RKO (cell line): ENCODE measurements around the gene PMEPA1.
A peak's percentile ranks its signal among the peaks of the same experiment; 100 is the strongest.

Experiments used
- DNase-seq: peaks from one replicate; pipeline ENCODE4 v3.0.0-alpha.2; 2016; ENCODE audit warnings: low spot score

PMEPA1 gene

DNA sequence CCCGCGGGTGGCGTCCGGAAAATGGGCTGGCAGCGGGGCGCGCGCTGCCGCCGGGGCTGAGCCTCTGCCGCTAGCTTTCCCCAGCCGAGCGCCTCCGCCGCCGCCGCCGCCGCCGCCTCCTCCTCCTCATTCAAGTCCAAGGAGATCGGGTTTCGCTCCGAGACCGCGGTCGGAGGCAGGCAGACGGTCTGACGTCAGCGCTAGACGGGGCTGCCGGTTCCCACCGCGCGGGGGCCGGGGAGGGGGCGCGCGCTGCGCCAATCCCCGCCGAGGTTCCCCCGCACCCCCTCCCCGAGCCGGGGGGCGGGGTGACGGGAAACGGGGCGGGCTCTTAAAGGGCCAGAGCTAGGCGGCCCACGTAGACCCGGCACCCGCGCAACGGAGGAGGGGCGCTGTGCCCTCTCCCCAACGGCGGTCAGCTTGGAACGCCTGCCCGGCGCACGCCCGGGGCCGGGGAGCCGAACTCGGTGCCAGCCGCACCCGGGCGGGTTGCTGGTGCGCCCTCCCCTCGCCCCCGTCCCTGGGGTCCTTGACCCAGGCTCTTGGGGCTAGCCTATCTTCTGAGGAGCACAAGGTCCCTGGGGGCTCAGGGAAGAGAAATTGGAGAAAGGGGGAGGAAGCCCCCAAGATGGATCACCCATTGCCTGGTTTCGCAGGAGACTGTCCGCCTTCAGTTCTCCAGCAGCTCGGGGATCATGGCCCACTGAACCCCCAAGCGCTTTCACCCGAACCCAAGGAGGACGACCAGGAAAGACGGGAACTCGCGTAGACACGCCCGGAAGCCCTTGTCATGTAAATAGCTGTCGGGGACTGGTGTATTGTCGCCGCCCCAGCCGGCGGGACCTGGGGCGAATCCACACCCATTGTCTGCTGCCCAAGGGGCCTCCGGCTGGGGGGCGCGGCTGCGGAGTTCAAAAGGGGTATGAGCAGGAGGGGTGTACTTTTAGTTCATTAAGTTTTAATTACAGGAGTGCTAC, at the start of gene PMEPA1:
PMEPA1 (minus strand) TSS at position 193 of the 977 bp plus-strand sequence. CDS start 433 bp downstream, outside the sequence.
- peak; percentile 93 for DNase-seq

DNA sequence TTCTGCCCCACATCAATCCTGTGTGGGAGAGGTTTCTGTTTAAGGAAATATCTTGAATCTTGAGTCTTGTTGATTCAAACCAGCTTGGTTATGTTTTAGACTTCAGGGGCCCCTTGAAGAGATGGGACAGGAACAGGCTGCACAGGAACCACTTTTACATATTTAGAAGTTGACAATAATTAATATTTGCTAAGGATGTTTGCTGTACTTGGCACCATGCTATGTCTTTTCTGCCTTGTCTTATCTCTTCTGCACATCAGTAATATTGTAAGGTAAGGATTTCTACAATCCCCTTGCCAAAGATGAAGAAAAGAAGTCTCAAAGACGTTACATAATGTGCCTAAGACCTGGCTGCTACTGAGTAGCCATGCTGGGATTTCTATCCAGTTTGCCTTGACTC, 48.0 kb upstream of the PMEPA1 start:
- DNase-seq: no peak

- DNase-seq: no peak
Observed at GRCh38 chr20:57756921-57757320, 47.1 kb upstream of the PMEPA1 start.

DNA sequence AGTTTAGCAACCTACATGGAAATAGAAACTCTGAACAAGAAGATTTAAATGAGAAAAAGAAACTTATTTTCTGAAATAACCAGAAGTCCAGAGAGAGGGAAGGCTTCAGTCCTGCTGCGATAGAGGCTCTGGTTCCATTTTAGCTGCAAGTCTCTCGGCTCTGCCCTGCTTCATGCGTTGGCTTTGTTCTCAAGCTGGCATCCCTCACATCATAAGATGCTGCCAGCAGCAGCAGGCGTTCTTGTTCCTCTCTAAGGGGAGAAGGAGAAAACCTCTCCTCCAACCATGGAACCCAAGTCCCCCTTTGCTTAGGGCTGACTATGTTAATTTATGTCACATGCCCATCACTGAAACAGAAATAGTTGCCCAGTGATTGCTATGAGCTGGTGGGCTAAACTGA, 46.4 kb upstream of the PMEPA1 start:
- no peak for DNase-seq

GRCh38 chr20:57755609-57756008, 45.8 kb upstream of the PMEPA1 start:
- no peak for DNase-seq

DNA sequence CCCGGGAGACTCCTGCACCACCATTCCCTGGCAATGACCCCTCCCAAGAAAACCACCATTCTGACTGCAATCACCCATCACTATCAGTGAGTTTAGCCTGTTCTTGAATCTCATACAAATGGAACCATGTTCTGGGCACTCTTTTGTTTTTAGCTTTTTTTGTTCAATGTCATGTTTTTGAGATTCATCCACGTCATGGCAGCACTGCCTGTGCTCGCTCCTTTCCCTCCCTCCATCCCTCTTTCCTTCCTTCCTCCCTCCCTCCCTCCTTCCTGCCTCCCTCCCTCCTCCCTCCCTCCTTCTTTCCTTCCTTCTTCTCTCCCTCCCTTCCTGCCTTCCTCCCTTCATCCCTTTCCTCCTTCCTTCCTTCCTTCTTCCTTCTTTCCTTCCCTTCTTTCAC, 44.4 kb upstream of the PMEPA1 start:
- no peak for DNase-seq

- DNase-seq: no peak
Observed at GRCh38 chr20:57753332-57754164, 43.7 kb upstream of the PMEPA1 start.

DNA sequence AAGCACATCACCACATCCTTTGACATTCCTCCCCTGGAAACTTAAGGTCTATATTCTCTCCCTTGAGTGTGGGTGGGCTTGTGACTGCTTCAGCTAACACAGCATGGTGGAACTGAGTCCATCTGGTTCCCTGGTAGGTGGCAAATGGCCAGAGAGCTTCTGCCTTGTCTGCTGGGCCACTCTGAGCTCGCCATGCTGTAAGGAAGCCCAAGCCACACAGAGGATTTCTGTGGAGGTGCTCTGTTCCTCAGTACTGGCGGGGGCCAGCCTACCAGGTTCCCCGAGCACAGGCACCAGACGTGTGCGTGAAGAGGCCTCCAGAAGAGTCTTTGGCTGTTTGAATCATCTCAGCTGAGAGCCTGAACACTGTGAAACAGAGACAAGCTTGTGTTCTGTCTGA, 41.6 kb upstream of the PMEPA1 start:
- no peak for DNase-seq

- DNase-seq: no peak
Observed at GRCh38 chr20:57749869-57750268, 40.1 kb upstream of the PMEPA1 start.

DNA sequence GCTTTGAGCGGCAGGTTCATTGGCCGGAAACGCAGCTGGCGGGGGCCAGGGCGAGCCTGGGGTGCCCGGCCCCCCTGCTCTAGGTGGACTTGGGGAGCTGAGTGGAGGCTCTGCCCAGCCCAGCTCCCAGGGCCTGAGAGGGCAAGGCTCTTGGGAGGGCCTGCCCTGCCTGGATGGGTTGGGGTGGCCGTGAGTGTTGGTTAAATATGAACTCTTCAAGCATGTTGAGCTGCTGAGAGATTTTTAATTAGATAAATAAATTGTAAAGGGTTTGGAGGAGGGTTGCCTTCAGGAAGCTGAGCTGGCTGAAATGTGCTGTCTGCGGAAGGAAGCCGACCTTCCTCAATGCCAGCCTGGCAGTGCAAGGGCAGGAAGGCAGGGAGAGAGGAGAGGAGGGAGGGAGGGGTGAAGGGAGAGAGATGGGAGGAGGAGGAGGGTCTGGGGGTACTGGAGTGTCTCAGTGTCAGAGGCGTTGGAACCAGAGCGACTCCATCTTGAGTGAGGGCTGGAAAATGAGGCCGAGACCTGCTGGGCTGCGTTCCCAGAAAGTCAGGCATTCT, 39.4 kb upstream of the PMEPA1 start:
- no peak for DNase-seq

GRCh38 chr20:57748601-57749130, 38.9 kb upstream of the PMEPA1 start:
- peak; percentile 47 for DNase-seq

- no peak for DNase-seq
Observed at GRCh38 chr20:57747861-57748481, 38.2 kb upstream of the PMEPA1 start.

- no peak for DNase-seq
Observed at GRCh38 chr20:57746832-57747404, 37.1 kb upstream of the PMEPA1 start.

GRCh38 chr20:57746201-57746600, 36.4 kb upstream of the PMEPA1 start:
- DNase-seq: no peak

DNA sequence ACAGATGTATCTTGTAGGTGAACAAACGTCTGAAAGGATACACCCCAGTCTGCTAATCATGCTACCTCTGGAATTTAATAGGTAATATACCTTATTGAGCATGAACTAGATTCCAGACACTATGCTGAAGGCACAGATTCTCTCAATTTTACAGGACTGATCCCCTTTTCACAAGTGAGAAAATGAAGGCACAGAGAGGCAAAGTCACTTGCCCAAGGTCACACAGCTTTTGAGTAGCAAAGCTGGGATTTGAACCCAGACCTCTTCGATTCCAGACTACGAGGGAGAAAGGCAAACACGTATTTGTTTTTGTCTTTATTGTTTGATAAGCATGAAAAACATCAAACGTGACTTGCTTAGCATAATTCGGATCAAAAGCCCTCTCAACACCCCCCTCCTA, 34.4 kb upstream of the PMEPA1 start:
- DNase-seq: no peak

DNA sequence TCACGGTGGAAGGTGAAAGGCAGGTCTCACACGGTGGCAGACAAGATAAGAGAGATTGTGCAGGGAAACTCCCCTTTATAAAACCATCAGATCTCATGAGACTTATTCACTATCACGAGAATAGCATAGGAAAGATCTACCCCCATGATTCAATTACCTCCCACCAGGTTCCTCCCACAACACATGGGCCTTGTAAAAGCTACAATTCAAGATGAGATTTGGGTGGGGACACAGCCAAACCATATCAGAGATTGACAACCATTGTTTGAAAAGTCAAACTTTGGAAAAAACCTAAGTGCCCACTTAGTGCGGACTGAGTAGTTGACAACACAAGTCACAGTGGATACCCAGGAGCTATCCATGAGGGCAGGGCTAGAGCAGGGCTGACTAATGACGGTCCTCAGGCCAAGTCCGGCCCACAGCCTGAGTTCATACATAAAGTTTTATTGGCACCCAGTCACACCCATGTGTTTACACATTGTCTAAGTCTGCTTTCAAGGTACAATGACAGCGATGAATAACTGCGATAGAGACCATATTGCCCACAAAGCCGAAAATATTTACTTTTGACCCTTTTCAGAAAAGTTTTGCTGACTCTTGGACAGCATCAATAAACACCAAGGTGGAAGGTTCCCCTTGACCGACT, 33.8 kb upstream of the PMEPA1 start:
- DNase-seq: peak; percentile 19

GRCh38 chr20:57742507-57743181, 32.8 kb upstream of the PMEPA1 start:
- no peak for DNase-seq

DNA sequence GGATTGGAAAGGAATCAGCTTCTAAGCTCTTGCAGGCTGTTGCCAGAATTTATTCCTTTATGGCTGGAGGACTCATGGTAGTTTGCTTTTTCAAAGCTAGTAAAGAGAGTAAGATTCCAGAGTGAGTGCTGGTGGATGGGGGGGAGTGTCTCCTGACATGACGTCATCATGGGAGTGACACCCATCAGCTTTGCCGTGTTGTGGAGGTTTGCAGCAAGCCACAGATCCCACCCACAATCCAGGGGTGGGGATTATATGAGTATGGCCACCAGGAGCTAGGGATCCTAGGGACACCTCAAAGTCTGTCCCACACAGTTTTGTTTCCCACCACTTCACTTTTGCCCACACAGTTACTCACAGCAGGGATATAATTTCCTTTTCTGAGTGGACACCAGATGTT, 28.7 kb upstream of the PMEPA1 start:
- DNase-seq: no peak

GRCh38 chr20:57738053-57738452, 28.2 kb upstream of the PMEPA1 start:
- no peak for DNase-seq

- DNase-seq: no peak
Observed at GRCh38 chr20:57737349-57737748, 27.5 kb upstream of the PMEPA1 start.
